Left lung (tissue), 10 donors: Measurements from ENCODE around the gene PAN2. TPM values are rescaled to one million over a fixed set of nuclear protein-coding genes. Genes with fewer than 3 reads are reported as not detected.

ENCODE experiments used
- ATAC-seq: fragments of 200-7000 bp; cut with Tn5 transposase; one replicate; pipeline ENCODE4 v1.9.1; 2020; ENCODE audit warnings: moderate library complexity
- DNase-seq, 4 donors: peaks; one replicate each; pipeline ENCODE4 v3.0.0-alpha.2; 2013 to 2020
- H3K27ac ChIP-seq, 2 donors: fragments of 200-600 bp; sonication (generic) in 1 of 2; one replicate each; pipeline versions ENCODE4 v1.5.0 to v1.8.0; 2020 to 2021
- H3K27me3 ChIP-seq, 2 donors: fragments of 200-600 bp; sonication (generic) in 1 of 2; one replicate each; pipeline versions ENCODE4 v1.5.0 to v1.8.0; 2020 to 2021
- H3K36me3 ChIP-seq, 2 donors: fragments of 200-600 bp; sonication (generic) in 1 of 2; one replicate each; pipeline versions ENCODE4 v1.5.0 to v1.8.0; 2020 to 2021
- H3K4me1 ChIP-seq, 2 donors: fragments of 200-600 bp; one replicate each; pipeline ENCODE4 v1.8.0; 2021
- H3K4me3 ChIP-seq, 2 donors: fragments of 200-600 bp; sonication (generic) in 1 of 2; one replicate each; pipeline versions ENCODE4 v1.5.0 to v1.8.0; 2020 to 2021; ENCODE audit warnings: mild to moderate bottlenecking in 1 of 2
- H3K9me3 ChIP-seq, 2 donors: fragments of 200-600 bp; sonication (generic) in 1 of 2; one replicate each; pipeline versions ENCODE4 v1.5.0 to v1.8.0; 2020 to 2021
- intact Hi-C, 2 donors: fragments of 100-400 bp; cut with DNase I; formaldehyde crosslinking; loops; one replicate each; pipeline versions ENCODE4 v1.11.2 to v1.14.2; 2022
- polyA plus RNA-seq, 6 donors: library from polyadenylated mRNA; unstranded; fragments of 120-200 nt; gene quantifications; one replicate each; pipeline ENCODE4 v1.2.1, GENCODE V29; 2013; ENCODE audit not compliant: insufficient read length in 6 of 6
- total RNA-seq, 2 donors: library from RNA; stranded (reverse); fragmentation: NEBNext Ultra II Directional; extraction: Animal tissue kit (Norgen Biotek cat#: 25700); gene quantifications; one replicate each; pipeline ENCODE4 v1.2.1, GENCODE V29; 2021
- TF ChIP-seq, protein P1 (sequence below), 2 donors: fragments of 200-600 bp; sonication (generic) in 1 of 2; IDR thresholded peaks; one replicate each; pipeline versions ENCODE4 v1.5.0 to v1.8.0; 2021; ENCODE audit warnings: antibody characterized with exemption in 2 of 2
- donor health status: DM: no; HTN: yes; CAD: no.
- donor health status: DM: no; HTN: no; CAD: no.

Gene PAN2
- total and polyA plus RNA-seq, 8 donors = 49.9 to 107 (median 74.8) TPM

DNA sequence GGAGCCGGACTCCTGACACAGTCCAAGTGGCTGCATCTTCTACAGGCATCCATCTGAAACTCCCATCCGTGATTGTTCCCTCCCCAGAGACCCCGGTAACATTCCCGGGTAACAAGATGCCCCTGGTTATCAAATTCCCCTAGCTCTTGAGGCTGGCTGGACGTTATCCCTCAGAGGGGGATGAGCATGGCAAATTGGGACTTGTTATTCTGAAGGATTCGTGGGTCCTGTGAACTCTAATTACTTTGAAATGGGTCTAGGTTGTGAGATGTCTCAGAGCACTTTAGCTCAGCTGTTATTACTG, 642 bp upstream of the PAN2 start:
- DNase-seq = no peak
- Histone ChIP-seq H3K27me3 (no peaks in the 10 kb centered on the region), H3K9me3 (no peaks in the 10 kb centered on the region), H3K4me3 (peak overlapping the region; percentile 50 to 53), H3K36me3 (no peaks in the 10 kb centered on the region), H3K27ac (peak overlapping the region; percentile 93 to 95), H3K4me1 (peaks cover 0 to 43% of the 10 kb centered on the region in 2 donors)
- TF ChIP-seq, protein P1, sequence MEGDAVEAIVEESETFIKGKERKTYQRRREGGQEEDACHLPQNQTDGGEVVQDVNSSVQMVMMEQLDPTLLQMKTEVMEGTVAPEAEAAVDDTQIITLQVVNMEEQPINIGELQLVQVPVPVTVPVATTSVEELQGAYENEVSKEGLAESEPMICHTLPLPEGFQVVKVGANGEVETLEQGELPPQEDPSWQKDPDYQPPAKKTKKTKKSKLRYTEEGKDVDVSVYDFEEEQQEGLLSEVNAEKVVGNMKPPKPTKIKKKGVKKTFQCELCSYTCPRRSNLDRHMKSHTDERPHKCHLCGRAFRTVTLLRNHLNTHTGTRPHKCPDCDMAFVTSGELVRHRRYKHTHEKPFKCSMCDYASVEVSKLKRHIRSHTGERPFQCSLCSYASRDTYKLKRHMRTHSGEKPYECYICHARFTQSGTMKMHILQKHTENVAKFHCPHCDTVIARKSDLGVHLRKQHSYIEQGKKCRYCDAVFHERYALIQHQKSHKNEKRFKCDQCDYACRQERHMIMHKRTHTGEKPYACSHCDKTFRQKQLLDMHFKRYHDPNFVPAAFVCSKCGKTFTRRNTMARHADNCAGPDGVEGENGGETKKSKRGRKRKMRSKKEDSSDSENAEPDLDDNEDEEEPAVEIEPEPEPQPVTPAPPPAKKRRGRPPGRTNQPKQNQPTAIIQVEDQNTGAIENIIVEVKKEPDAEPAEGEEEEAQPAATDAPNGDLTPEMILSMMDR (IDR thresholded peaks at IDR 0.05) = no peak
- ATAC-seq = no peak
- intact Hi-C loops = no loop called here

DNA sequence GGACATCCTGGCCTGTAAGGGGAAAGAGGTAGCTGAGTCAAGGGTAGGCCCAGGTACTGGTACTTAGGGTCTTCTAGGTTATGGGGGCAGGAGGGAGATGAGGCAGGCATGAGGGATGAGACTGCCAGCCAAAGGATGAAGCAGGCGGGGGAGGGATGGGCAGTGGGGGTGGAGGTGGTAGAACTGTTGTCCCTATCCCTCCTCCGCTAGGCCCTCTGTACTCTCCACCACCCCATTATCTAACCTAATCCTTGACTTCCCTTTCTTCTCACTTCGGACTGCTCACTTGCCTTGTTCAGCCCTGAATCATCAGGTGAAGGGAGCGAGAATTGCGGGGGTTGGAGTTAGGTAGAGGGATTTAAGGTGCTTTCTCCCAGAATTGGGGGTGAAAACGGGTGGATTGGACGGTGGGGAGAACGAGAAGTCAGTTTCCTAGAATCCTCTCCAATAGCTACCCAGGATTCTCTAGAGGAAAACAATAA, 562 bp downstream of the PAN2 start:
- TF ChIP-seq, protein P1 (IDR thresholded peaks at IDR 0.05) = no peak

DNA sequence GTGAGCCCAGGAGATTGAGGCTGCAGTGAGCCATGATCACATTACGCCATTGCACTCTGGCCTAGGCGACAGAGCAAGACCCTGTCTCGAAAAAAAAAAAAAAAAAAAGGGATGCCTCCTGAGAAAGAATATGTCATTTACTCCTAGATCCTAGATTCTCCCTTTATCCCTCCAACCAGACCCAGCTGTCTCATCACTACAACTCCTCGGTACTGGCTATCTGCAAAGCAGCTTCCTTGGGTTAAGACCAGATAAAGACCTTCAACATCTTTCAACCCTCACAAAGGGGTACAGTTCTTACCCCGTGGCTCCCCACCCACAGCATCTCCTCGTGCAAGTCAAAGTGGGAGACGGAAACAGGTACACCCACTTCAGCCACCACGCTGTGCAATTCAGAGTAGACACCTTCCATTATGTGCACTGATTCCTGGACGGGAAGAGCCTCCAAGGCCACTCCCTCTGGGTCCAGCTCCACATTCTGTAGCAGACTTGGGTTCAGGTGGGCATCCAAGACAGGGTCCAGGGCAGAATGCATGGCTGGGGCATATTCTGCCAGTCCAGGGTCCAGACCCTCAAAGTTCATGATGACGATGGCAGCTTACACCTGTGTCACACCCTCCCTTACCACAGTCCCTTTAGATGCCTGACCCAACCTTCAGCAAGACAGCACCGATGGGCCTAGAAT, 1.1 kb downstream of the PAN2 start:
- DNase-seq (no peak), ATAC-seq (no peak)
- no peaks in the 10 kb centered on the region for H3K27me3 ChIP-seq
- H3K4me3 ChIP-seq = peak overlapping the region in 1 of 2 donors; percentile 53
- TF ChIP-seq, protein P1 (IDR thresholded peaks at IDR 0.05) = no peak
- intact Hi-C loops = no loop called here
- peak overlapping the region; percentile 93 to 95 for H3K27ac ChIP-seq
- H3K9me3 ChIP-seq = no peaks in the 10 kb centered on the region
- peaks cover 0 to 26% of the 10 kb centered on the region in 2 donors for H3K4me1 ChIP-seq
- H3K36me3 ChIP-seq = peaks cover 0 to 7% of the 10 kb centered on the region in 2 donors

More for the DNA sequence above, 562 bp downstream of the PAN2 start:
- Histone ChIP-seq H3K27me3 (no peaks in the 10 kb centered on the region), H3K9me3 (no peaks in the 10 kb centered on the region), H3K4me3 (peak overlapping the region; percentile 50 to 53), H3K4me1 (peaks cover 0 to 31% of the 10 kb centered on the region in 2 donors), H3K36me3 (peaks cover 0 to 1% of the 10 kb centered on the region in 2 donors), H3K27ac (peak overlapping the region; percentile 93 to 95)
- intact Hi-C loops = no loop called here
- no peak for DNase-seq
- ATAC-seq = peak; percentile 11

DNA sequence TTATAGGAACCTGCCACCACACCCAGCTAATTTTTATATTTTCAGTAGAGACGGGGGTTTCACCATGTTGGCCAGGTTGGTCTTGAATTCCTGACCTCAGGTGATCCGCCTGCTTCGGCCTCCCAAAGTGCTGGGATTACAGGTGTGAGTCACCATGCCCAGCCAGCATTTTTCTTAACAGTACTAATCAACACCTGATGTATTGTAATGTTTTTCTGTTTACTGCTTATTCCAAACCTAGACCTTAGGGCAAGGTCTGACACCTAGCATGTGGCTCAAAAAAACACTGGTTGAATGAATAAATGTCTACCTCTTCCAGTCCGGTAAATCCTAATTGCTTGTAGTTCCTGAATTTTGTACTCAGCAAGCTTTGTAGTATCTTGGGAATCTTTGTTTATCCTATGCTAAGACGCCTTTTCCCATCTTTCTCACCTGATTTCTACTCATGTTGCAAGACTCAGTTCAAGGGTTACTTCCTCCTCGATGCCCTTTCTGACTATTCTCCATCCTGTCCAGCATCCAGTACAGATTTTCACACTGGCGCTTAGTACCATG, 2.8 kb downstream of the PAN2 start:
- intact Hi-C loops = no loop called here
- ATAC-seq (no peak), DNase-seq (no peak)
- Histone ChIP-seq H3K36me3 (peaks cover 0 to 24% of the 10 kb centered on the region in 2 donors), H3K9me3 (no peaks in the 10 kb centered on the region), H3K4me1 (peaks cover 0 to 18% of the 10 kb centered on the region in 2 donors), H3K27ac (no peak overlapping the region), H3K27me3 (no peaks in the 10 kb centered on the region), H3K4me3 (no peak overlapping the region)
- TF ChIP-seq, protein P1 (IDR thresholded peaks at IDR 0.05) = no peak

DNA sequence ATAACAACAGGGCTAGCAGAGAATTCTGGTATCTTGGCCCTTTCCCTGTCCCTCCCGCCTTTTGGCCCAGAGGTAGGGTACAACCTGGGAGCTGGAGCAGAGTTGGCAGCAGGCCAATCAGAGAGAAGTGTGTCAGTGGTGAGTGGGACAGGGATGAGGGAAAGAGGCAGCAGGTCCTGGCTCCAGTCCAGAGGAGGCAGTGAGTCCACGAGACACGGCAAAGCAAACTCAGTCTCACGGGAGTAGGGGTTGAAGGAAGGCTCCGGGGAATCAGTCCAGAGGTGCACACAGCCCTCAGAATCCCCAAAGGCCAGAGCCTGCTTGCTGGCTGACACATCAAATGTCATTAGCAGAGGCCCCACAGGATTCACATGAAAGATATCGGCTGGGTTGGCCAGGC, 7.3 kb downstream of the PAN2 start:
- H3K4me1 ChIP-seq = no peaks in the 10 kb centered on the region
- no peak overlapping the region for H3K27ac ChIP-seq
- TF ChIP-seq, protein P1 (IDR thresholded peaks at IDR 0.05) = no peak
- no peaks in the 10 kb centered on the region for H3K9me3 ChIP-seq
- DNase-seq = no peak
- no peak for ATAC-seq
- intact Hi-C loops = no loop called here
- H3K4me3 ChIP-seq = no peak overlapping the region
- H3K27me3 ChIP-seq = no peaks in the 10 kb centered on the region
- H3K36me3 ChIP-seq = peaks cover 0 to 69% of the 10 kb centered on the region in 2 donors
